ENCODE results near the gene IL11. TPM values are rescaled to one million over a fixed set of nuclear protein-coding genes. Genes with fewer than 3 reads are reported as not detected.

The IL11 gene
- total RNA-seq, 1 experiment from 2014 or later = 3.9 TPM

- Histone ChIP-seq H2AFZ (ENCODE audit: low read length) (no peak overlapping the region), H3K79me2 (ENCODE audit: insufficient read depth, low read length) (peaks cover 2% of the 10 kb centered on the region; the same call in 1 of the 2 replicates), H3K4ac (ENCODE audit: low read depth, low read length) (no peak overlapping the region), H2BK20ac (ENCODE audit: low read depth, low read length, poor library complexity, severe bottlenecking) (no peak overlapping the region), H3K9ac (ENCODE audit: extremely low read depth, insufficient read length, low read length) (no peak overlapping the region), H4K91ac (ENCODE audit: insufficient read length, low read depth, low read length) (no peak overlapping the region), H3K79me1 (ENCODE audit: insufficient read depth, low read depth, low read length, poor library complexity, severe bottlenecking) (no peaks in the 10 kb centered on the region), H3K18ac (ENCODE audit: insufficient read length, low read depth, low read length) (no peak overlapping the region), H2BK5ac (ENCODE audit: insufficient read length, low read length) (no peak overlapping the region), H2AK5ac (ENCODE audit: insufficient read length, low read length) (no peak overlapping the region), H2BK120ac (ENCODE audit: low read depth, low read length, poor library complexity, severe bottlenecking) (no peak overlapping the region), H3K23ac (ENCODE audit: insufficient read length, low read depth, low read length) (no peak overlapping the region), H3K27me3 (ENCODE audit: insufficient read depth, low read length) (no peaks in the 10 kb centered on the region), H3K56ac (ENCODE audit: insufficient read length, low read depth, low read length) (no peak overlapping the region), H4K8ac (replicated peaks; ENCODE audit: insufficient read length, low read depth, low read length) (no peak overlapping the region), H3K4me1 (ENCODE audit: insufficient read depth, low read length) (no peaks in the 10 kb centered on the region), H4K20me1 (ENCODE audit: control insufficient read depth, insufficient read depth, insufficient read length) (no peaks in the 10 kb centered on the region), H3K23me2 (ENCODE audit: insufficient read length, low read depth, low read length, poor library complexity, severe bottlenecking) (no peaks in the 10 kb centered on the region), H4K5ac (ENCODE audit: insufficient read length, low read depth, low read length) (no peak overlapping the region), H3K14ac (ENCODE audit: insufficient read depth, low read length) (no peak overlapping the region), H3K4me2 (ENCODE audit: insufficient read depth, insufficient read length, low read length) (no peak overlapping the region), H3K9me3 (ENCODE audit: control insufficient read depth, low read depth, low read length) (no peaks in the 10 kb centered on the region), H3K27ac (ENCODE audit: insufficient read length, low read depth, low read length) (no peak overlapping the region), H2BK15ac (ENCODE audit: low read depth, low read length) (no peak overlapping the region), H3T11ph (ENCODE audit: low read length) (no peak overlapping the region), H2BK12ac (ENCODE audit: insufficient read length, low read depth, low read length) (no peak overlapping the region)
- TF ChIP-seq CTCF (conservative IDR thresholded peaks at IDR 0.05) = no peak
- Mint-ChIP-seq H3K4me1 (peaks cover 9 to 26% of the 10 kb centered on the region in 2 experiments), H3K36me3 (ENCODE audit: insufficient read depth in 1 of 3, low read depth in 3 of 3) (peaks cover 32 to 48% (median 42%) of the 10 kb centered on the region in 3 experiments), H3K27me3 (ENCODE audit: low read depth) (peaks cover 8% of the 10 kb centered on the region), H3K4me3 (peak overlapping the region in 1 of 2 experiments; percentile 34; a peak in 2 of 5 replicates), H3K9me3 (no peaks in the 10 kb centered on the region), H3K27ac (peak overlapping the region in 2 of 3 experiments; percentile 52 to 96; a peak in 3 of 7 replicates)
- DNase-seq = no peak
- no CpG with 5 or more reads among the region's 14 CpGs for WGBS (ENCODE audit: extremely low coverage, insufficient read length, low lambda C conversion rate)
These were observed 30.2 kb upstream of the IL11 start for GRCh38 chr19:55400281-55401087.

All from H9 (cell line).